MCF 10A (cell line): ENCODE data around the gene RAPSN. TPM values are rescaled to one million over a fixed set of nuclear protein-coding genes. Genes with fewer than 3 reads are reported as not detected.

Experiments used
- BruUV-seq: library from RNA; stranded (reverse); fragments of 400-500 nt; replicated peaks from 2 replicates; lab custom pipeline; 2021; lab: Mats Ljungman, UMichigan
- CTCF ChIA-PET: fragments of 300-600 bp; sonication (Branson Sonifier 250); formaldehyde crosslinking; extraction: SDS; loops from one replicate; lab custom pipeline; 2021; ENCODE audit warnings: antibody characterized with exemption, inconsistent platforms; lab: Yijun Ruan, JAX
- POLR2A ChIA-PET: fragments of 300-600, 350-650 bp; sonication (Branson Sonifier 250); formaldehyde crosslinking; extraction: SDS; loops from one replicate; lab custom pipeline; 2020; ENCODE audit warnings: antibody characterized with exemption, inconsistent platforms; lab: Yijun Ruan, JAX
- DNase-seq: peaks from one replicate; pipeline ENCODE4 v3.0.0-alpha.2; 2018; ENCODE audit not compliant: unreplicated experiment
- H3K27ac Mint-ChIP-seq: one replicate; pipeline ENCODE4 v1.8.0; 2022; ENCODE audit warnings: mild to moderate bottlenecking, low read depth, mixed read lengths; ENCODE audit not compliant: unreplicated experiment
- H3K27me3 Mint-ChIP-seq: one replicate; pipeline ENCODE4 v1.8.0; 2022; ENCODE audit warnings: mixed read lengths; ENCODE audit not compliant: insufficient read depth, unreplicated experiment
- H3K36me3 Mint-ChIP-seq: one replicate; pipeline ENCODE4 v1.8.0; 2022; ENCODE audit warnings: mild to moderate bottlenecking, moderate library complexity, mixed read lengths; ENCODE audit not compliant: insufficient read depth, unreplicated experiment
- H3K4me1 Mint-ChIP-seq: one replicate; pipeline ENCODE4 v1.8.0; 2022; ENCODE audit warnings: mixed read lengths; ENCODE audit not compliant: insufficient read depth, unreplicated experiment
- H3K4me3 Mint-ChIP-seq: one replicate; pipeline ENCODE4 v1.8.0; 2022; ENCODE audit warnings: mild to moderate bottlenecking, moderate library complexity, mixed read lengths; ENCODE audit not compliant: unreplicated experiment
- H3K9me3 Mint-ChIP-seq: one replicate; pipeline ENCODE4 v1.8.0; 2022; ENCODE audit warnings: mixed read lengths; ENCODE audit not compliant: unreplicated experiment
- intact Hi-C: fragments of 100-400 bp; cut with micrococcal nuclease; formaldehyde crosslinking; loops from 2 replicates; pipeline ENCODE4 v1.14.1; 2022
- total RNA-seq: library from RNA; stranded (reverse); gene quantifications from 2 replicates; pipeline ENCODE4 v1.2.3, GENCODE V29; 2022
- TF ChIP-seq, protein P1 (sequence below): fragments of 200-600 bp; IDR thresholded peaks from one replicate; pipeline ENCODE4 v1.8.0; 2022; ENCODE audit warnings: antibody characterized with exemption, mild to moderate bottlenecking; ENCODE audit not compliant: unreplicated experiment

RAPSN gene
- total RNA-seq, 1 experiment from 2014 or later, result 0.51 TPM

DNA sequence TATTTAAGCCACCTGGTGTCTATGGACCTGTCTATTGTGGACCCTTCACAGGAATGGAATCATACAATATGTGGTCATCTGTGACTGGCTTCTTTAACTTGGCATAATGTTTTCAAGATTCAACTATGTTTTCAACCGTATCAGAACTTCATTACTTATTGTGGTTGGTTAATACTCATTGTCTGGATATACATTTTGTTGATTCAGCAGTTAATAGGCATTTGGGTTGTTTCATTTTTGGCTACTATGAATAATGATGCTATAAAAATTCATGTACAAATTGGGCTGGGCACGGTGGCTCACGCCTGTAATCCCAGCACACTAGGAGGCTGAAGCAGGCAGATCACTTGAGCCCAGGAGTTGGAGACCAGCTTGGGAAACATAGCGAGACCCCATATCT lies 2.5 kb upstream of the RAPSN start:
- ChIA-PET CTCF (interaction anchor here (4.7 kb wide), 1 partner anchor 78 kb away, joined by 38 read pairs; no protein-coding TSS in a partner anchor), POLR2A (no interaction called here)
- H3K4me3 Mint-ChIP-seq, result no peak overlapping the region
- H3K27ac Mint-ChIP-seq, result no peak overlapping the region
- H3K36me3 Mint-ChIP-seq, result peaks cover 10% of the 10 kb centered on the region
- TF ChIP-seq, protein P1, sequence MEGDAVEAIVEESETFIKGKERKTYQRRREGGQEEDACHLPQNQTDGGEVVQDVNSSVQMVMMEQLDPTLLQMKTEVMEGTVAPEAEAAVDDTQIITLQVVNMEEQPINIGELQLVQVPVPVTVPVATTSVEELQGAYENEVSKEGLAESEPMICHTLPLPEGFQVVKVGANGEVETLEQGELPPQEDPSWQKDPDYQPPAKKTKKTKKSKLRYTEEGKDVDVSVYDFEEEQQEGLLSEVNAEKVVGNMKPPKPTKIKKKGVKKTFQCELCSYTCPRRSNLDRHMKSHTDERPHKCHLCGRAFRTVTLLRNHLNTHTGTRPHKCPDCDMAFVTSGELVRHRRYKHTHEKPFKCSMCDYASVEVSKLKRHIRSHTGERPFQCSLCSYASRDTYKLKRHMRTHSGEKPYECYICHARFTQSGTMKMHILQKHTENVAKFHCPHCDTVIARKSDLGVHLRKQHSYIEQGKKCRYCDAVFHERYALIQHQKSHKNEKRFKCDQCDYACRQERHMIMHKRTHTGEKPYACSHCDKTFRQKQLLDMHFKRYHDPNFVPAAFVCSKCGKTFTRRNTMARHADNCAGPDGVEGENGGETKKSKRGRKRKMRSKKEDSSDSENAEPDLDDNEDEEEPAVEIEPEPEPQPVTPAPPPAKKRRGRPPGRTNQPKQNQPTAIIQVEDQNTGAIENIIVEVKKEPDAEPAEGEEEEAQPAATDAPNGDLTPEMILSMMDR, result no peak
- no peaks in the 10 kb centered on the region for H3K9me3 Mint-ChIP-seq
- no peaks in the 10 kb centered on the region for H3K27me3 Mint-ChIP-seq
- H3K4me1 Mint-ChIP-seq, result no peaks in the 10 kb centered on the region
- no peak for DNase-seq
- intact Hi-C loops, result no loop called here
- BruUV-seq, result no TSS peak

DNA sequence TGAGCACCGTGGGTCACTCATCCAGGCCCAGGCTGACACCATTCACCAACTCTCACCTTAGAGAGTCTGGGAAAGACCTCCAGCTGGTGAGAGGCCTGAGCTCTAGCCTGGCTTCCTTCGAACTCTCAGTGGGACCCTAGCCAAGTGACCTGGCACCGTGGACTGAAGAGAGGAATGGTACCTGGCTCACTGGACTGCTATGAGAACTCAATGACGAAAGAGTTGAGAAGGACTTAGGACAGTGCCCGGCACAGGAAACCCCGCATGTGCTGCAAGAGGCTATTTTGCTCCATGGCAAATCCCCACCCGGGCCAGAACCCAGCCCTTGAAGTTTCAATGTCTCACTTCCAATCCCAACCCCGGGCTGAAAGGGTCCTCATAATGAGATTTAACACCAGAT lies 605 bp upstream of the RAPSN start:
- DNase-seq, result no peak
- ChIA-PET POLR2A (interaction anchor here (1.4 kb wide), 1 partner anchor 23 kb away, joined by 4 read pairs; the partner anchor contains the start of gene PSMC3), CTCF (interaction anchor here (0.6 kb wide), 1 partner anchor 168 kb away, joined by 3 read pairs; no protein-coding TSS in a partner anchor)
- TF ChIP-seq, protein P1, result no peak
- H3K4me3 Mint-ChIP-seq, result no peak overlapping the region
- peaks cover 6% of the 10 kb centered on the region for H3K36me3 Mint-ChIP-seq
- intact Hi-C loops, result no loop called here
- H3K9me3 Mint-ChIP-seq, result no peaks in the 10 kb centered on the region
- BruUV-seq, result no TSS peak
- H3K4me1 Mint-ChIP-seq, result no peaks in the 10 kb centered on the region
- no peak overlapping the region for H3K27ac Mint-ChIP-seq
- H3K27me3 Mint-ChIP-seq, result no peaks in the 10 kb centered on the region

- intact Hi-C loops, result no loop called here
- Mint-ChIP-seq H3K27ac (no peak overlapping the region), H3K36me3 (peaks cover 6% of the 10 kb centered on the region), H3K4me3 (no peak overlapping the region), H3K4me1 (no peaks in the 10 kb centered on the region), H3K9me3 (no peaks in the 10 kb centered on the region), H3K27me3 (no peaks in the 10 kb centered on the region)
- TF ChIP-seq, protein P1, result no peak
- DNase-seq, result no peak
- ChIA-PET POLR2A (interaction anchor here (1.4 kb wide), 1 partner anchor 21 kb away, joined by 4 read pairs; the partner anchor contains the start of gene PSMC3), CTCF (interaction anchor here (0.8 kb wide), 1 partner anchor 74 kb away, joined by 3 read pairs; no protein-coding TSS in a partner anchor)
- BruUV-seq, result no TSS peak
These were observed 1.0 kb downstream of the RAPSN start for GRCh38 chr11:47447906-47448305.

DNA sequence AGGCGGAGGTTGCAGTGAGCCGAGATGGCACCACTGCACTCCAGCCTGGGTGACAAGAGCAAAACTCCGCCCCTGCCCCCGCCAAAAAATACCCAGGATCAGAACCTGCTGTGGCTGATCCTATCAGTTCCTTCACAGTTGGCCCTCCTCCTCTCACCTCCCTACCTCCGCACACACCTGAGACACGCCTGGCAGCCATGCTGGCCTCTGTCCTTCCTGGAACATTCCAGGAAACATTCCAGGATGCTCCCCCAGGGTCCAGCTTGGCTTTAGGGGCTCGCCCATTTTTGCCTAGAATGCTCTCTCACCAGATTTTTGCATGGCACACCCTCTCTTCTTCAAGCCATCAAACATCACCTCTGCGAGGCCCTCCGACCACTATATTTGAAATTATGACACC lies 2.1 kb downstream of the RAPSN start:
- no peak for DNase-seq
- Mint-ChIP-seq H3K27me3 (no peaks in the 10 kb centered on the region), H3K4me1 (no peaks in the 10 kb centered on the region), H3K27ac (no peak overlapping the region), H3K4me3 (no peak overlapping the region), H3K36me3 (peaks cover under 1% of the 10 kb centered on the region), H3K9me3 (no peaks in the 10 kb centered on the region)
- no TSS peak for BruUV-seq
- intact Hi-C loops, result no loop called here
- ChIA-PET POLR2A (no interaction called here), CTCF (no interaction called here)
- TF ChIP-seq, protein P1, result no peak
